ENCODE results near the gene FADS6. TPM values are rescaled to one million over a fixed set of nuclear protein-coding genes. Genes with fewer than 3 reads are reported as not detected.
A peak's percentile ranks its signal among the peaks of the same experiment; 100 is the strongest.

FADS6 gene
- total and polyA plus RNA-seq, 9 donors, result 0.12 to 0.42 TPM; not detected in 7

- DNase-seq, result no peak
- Histone ChIP-seq H3K27ac (no peak overlapping the region), H3K4me3 (no peak overlapping the region), H3K9me3 (no peaks in the 10 kb centered on the region), H3K36me3 (no peaks in the 10 kb centered on the region), H3K27me3 (no peaks in the 10 kb centered on the region), H3K4me1 (ENCODE audit: insufficient read depth) (peaks cover 9% of the 10 kb centered on the region)
- WGBS, 3 donors, result 29 to 54% (median 35%) methylated on average over 23 to 26 of the region's 26 CpGs
- intact Hi-C loops (cut with DNase I), result no loop called here
- no peak for TF ChIP-seq CTCF (IDR thresholded peaks at IDR 0.05)
Measured at GRCh38 chr17:74843352-74843627, 50.1 kb downstream of the FADS6 start.

DNA sequence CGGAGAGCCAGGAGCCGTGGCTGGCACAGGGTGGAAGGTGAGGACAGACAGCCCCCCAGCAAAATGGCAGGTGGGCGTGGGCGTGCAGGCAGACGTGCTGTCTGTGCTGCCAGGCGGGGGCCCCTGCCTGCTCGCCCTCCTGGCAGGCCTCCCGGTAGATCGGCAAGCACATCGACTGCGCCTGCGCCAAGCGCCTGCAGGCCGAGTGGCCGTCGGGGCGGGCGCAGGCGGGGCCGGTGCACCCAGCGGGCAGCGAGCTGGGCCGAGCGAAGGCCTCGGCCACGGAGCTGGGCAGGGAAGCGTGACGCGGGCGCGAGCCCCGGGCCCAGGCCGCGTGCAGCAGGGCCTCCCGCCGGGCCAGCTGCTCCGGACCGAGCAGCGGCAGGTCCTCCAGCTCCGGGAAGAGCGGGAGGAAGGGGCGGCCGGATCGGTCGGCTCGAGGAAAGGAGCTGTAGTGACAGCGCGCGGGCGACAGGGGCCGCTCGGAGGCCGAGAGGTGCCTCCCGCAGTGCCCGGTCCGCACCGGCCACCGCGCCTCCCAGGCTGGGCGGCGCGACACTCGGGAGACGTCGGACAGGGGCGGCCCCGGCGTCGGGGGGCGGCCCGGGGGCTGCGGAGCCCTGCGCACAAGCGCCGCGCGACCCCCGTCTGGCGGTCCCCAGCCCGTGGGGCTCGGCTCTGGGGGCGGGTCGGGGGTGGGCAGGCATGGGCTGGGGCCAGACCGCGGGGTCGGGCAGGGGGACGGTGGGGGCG, 50.7 kb downstream of the FADS6 start:
- Histone ChIP-seq H3K4me3 (peak overlapping the region; percentile 29), H3K36me3 (no peaks in the 10 kb centered on the region), H3K4me1 (ENCODE audit: insufficient read depth) (peaks cover 9% of the 10 kb centered on the region), H3K9me3 (no peaks in the 10 kb centered on the region), H3K27me3 (no peaks in the 10 kb centered on the region), H3K27ac (peak overlapping the region in 1 of 2 donors; percentile 62)
- WGBS, 3 donors, result 2% methylated on average over 35 to 88 of the region's 88 CpGs
- TF ChIP-seq CTCF (IDR thresholded peaks at IDR 0.05) (peak in 2 of 3 donors; percentile 41 to 51), EP300 (IDR thresholded peaks at IDR 0.05) (no peak)
- intact Hi-C loops (cut with DNase I), result no loop called here
- DNase-seq, result peak; percentile 62 to 87 (median 81)

DNA sequence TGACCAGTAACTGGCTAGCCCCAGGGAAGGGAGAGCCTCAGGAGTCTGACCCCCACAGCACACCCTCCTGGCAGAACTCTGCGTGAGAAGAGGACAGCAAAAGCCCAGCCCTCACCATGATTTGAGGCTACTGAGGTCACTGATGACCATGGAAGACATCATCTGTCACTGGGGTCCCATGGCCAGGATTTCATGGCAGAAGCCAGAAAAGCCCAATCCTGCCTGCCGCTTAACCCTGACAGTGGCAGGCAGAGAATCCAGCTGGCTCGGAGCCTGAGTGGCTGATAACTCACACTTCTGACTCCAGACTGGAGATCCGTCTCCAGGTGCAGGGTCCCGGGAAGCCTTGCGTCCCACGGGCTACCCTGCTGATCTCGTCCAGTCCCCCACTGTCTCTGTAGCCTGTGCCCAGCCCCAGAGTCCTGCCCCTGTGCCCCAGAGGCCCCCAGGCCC, 51.3 kb downstream of the FADS6 start:
- 19 to 32% (median 27%) methylated on average over 5 to 8 of the region's 8 CpGs for WGBS, 3 donors
- H3K4me3 ChIP-seq, result peak overlapping the region; percentile 29
- DNase-seq, result peak in 1 of 5 donors; percentile 56
- no peaks in the 10 kb centered on the region for H3K36me3 ChIP-seq
- H3K4me1 ChIP-seq (ENCODE audit: insufficient read depth), result peaks cover 9% of the 10 kb centered on the region
- H3K27ac ChIP-seq, result peak overlapping the region in 1 of 2 donors; percentile 62
- TF ChIP-seq POLR2A (IDR thresholded peaks at IDR 0.05), result no peak
- no peak for TF ChIP-seq EP300 (IDR thresholded peaks at IDR 0.05)
- no peak for TF ChIP-seq CTCF (IDR thresholded peaks at IDR 0.05)
- intact Hi-C loops (cut with DNase I), result no loop called here
- no peaks in the 10 kb centered on the region for H3K27me3 ChIP-seq
- H3K9me3 ChIP-seq, result no peaks in the 10 kb centered on the region

DNA sequence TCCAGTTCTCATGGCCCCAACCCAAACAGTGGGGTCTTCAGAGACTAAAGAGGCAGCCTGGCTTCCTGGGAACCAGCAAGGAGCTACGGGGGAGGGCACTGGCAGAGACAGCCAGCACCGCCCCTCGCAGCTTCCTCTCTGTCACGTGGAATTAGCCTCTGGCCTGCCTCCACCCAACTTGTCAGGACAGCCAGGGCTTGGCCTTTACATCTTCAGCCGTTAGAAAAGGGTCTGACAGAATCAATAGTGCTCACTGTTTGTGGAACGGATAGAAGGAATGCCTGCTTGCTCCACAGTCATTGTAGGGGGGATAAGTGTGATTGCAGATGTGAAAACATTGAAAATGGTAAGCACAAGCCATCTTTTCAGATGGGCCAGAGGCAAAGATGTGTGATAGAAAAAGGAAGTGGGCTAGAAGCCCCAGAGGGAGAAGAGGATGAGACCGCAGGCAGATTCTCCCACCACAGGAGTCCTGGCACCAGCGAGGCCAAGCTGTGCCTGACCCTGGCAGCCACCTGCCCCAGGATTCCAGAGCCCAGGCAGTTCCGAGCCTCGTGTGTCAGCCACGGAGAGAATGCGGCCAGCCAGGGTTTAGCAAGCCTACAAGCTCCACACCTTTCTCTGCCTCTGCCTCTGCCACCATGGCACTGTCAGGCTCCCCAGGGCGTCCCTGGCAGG, 52.3 kb downstream of the FADS6 start:
- intact Hi-C loops (cut with DNase I), result no loop called here
- Histone ChIP-seq H3K9me3 (no peaks in the 10 kb centered on the region), H3K27me3 (no peaks in the 10 kb centered on the region), H3K4me1 (ENCODE audit: insufficient read depth) (peaks cover 9% of the 10 kb centered on the region), H3K4me3 (no peak overlapping the region), H3K27ac (peak overlapping the region in 1 of 2 donors; percentile 26), H3K36me3 (no peaks in the 10 kb centered on the region)
- TF ChIP-seq CTCF (IDR thresholded peaks at IDR 0.05) (no peak), EP300 (IDR thresholded peaks at IDR 0.05) (no peak), POLR2A (IDR thresholded peaks at IDR 0.05) (no peak)
- WGBS, 3 donors, result 35 to 42% (median 40%) methylated on average over 13 of the region's 13 CpGs
- DNase-seq, result peak; percentile 55 to 69 (median 61)

Data from ovary (tissue), 9 donors.